ENCODE results near the gene CITED2. TPM values are rescaled to one million over a fixed set of nuclear protein-coding genes. Genes with fewer than 3 reads are reported as not detected.
"Not testable (repeated sequence)": the region's sequence is repeated elsewhere in the genome, so short reads cannot be mapped to it uniquely, and the experiment has no call there.

CITED2 gene, protein sequence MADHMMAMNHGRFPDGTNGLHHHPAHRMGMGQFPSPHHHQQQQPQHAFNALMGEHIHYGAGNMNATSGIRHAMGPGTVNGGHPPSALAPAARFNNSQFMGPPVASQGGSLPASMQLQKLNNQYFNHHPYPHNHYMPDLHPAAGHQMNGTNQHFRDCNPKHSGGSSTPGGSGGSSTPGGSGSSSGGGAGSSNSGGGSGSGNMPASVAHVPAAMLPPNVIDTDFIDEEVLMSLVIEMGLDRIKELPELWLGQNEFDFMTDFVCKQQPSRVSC
- 100 to 1,000 TPM in 1 of 2 donors, 10 to 100 TPM in 1; 38.1 to 152 TPM for total RNA-seq
- polyA plus RNA-seq (ENCODE audit: insufficient read length in 2 of 2): 100 to 1,000 TPM in 1 of 2 donors, 10 to 100 TPM in 1; 89.1 to 103 TPM
- long read RNA-seq, donor 1, transcript CITED2-201 (2 exons, 2,354 nt): major isoform, 34 of 34 reads
- long read RNA-seq, donor 1, partial matches to known transcripts: 0 of 34 reads
- long read RNA-seq, donor 1, other reads (novel, unspliced or antisense): 0 of 34 reads
- long read RNA-seq, donor 2, transcript CITED2-201 (2 exons, 2,354 nt): major isoform, 24 of 24 reads
- long read RNA-seq, donor 2, partial matches to known transcripts: 0 of 24 reads
- long read RNA-seq, donor 2, other reads (novel, unspliced or antisense): 0 of 24 reads
- long read RNA-seq, donor 3, transcript CITED2-201 (2 exons, 2,354 nt): major isoform, 32 of 32 reads
- long read RNA-seq, donor 3, partial matches to known transcripts: 0 of 32 reads
- long read RNA-seq, donor 3, other reads (novel, unspliced or antisense): 0 of 32 reads
- long read RNA-seq, donor 4, transcript CITED2-201 (2 exons, 2,354 nt): major isoform, 80 of 80 reads
- long read RNA-seq, donor 4, partial matches to known transcripts: 0 of 80 reads
- long read RNA-seq, donor 4, other reads (novel, unspliced or antisense): 0 of 80 reads

DNA sequence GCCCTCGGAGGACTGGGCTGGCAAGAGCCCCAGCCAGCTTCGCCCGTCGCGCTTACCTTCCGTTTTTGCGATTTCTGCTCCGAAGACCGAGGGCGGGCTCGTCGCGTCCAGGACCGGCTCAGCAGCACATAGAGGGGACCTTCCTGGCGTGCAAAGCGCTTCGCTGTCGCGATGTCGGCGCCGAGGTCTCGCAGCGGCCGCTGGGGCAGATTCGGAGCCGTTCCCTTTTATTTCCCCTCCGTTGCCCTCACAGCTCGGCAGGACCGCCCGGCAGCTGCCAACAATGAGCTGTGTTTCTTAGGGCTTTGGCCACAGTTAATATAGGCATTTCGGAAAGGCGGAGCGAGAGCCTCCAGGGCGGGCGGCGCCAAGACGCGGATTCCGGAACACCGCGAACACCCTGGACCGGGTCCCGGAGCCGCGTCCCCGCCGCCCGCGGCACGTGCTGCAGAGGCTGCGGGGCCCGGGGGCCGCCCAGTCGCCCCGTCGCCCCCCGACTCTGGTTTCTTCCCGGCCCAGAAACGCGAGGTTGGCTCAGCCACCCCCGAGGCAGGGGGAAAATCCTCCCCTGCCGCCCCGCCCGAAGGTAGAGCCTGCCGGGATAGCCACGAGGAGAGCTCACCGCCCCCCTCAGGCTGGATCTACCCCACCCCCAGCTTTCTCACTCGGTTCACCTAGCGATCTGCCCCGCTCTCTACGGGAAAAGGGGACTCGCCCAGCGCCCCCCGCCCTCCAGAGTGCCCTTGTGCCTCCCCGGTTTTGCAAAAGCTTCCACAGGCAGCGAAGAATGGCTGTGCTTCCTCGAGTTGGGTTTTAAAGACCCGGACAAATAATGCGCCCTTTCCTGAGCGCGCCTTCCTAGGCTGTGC, at the start of gene CITED2:
Gene CITED2, minus strand, starts transcription at position 292 of the 869 bp plus-strand sequence. CDS start 704 bp downstream, outside the sequence.
- peak; percentile 90 to 98 (median 93) for DNase-seq (ENCODE audit: low read depth in 4 of 6, low spot score in 6 of 6)
- Histone ChIP-seq H3K9me3 (ENCODE audit: control insufficient read depth, insufficient read depth, low read length) (no peaks in the 10 kb centered on the region), H3K27me3 (ENCODE audit: control insufficient read depth, insufficient read depth, low read length) (no peaks in the 10 kb centered on the region), H3K4me1 (ENCODE audit: control insufficient read depth, insufficient read depth, low read length) (peaks cover 13% of the 10 kb centered on the region), H3K27ac (ENCODE audit: low read depth, low read length) (peak within 1 kb of the TSS; percentile 99), H3K4me3 (ENCODE audit: low read depth, low read length) (peak within 1 kb of the TSS; percentile 99), H3K36me3 (ENCODE audit: control insufficient read depth, insufficient read depth, low read length) (peaks cover 8% of the 10 kb centered on the region)
- WGBS (ENCODE audit: insufficient coverage): under 1% methylated on average over 82 of the region's 82 CpGs

DNA sequence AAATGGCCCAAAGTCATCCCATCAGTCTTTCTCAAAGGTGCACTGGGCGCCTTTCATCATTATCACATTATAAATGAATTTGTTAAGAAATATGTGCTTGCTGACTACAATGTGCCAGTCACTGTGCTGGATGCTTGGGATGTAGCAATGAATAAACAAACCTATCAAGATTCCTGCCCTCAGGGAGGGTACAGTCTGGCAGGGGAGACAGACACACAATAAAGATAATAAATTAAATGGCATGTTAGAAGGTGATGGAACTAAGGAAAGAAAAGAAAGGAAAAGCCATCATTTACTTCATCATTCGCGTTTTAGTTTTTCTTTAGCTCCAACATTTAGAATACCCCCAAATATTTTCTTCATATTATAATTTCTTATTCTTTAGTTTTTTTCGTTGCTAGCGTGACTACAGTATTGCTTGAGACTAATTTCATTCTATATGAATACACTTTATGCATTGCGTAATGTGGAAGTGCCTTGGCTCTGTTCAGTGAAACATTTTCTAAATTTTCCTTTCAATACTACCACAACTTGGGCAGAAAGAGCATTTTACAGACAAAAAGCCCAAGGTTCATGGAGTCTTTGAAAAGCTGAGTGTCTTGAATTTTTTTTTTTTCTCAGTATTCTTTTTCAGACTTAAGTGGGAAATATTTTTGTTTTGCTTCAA, 48.7 kb upstream of the CITED2 start:
- Histone ChIP-seq H3K4me1 (ENCODE audit: control insufficient read depth, insufficient read depth, low read length) (no peaks in the 10 kb centered on the region), H3K27ac (ENCODE audit: low read depth, low read length) (no peak overlapping the region), H3K27me3 (ENCODE audit: control insufficient read depth, insufficient read depth, low read length) (no peaks in the 10 kb centered on the region), H3K4me3 (ENCODE audit: low read depth, low read length) (no peak overlapping the region), H3K36me3 (ENCODE audit: control insufficient read depth, insufficient read depth, low read length) (no peaks in the 10 kb centered on the region), H3K9me3 (ENCODE audit: control insufficient read depth, insufficient read depth, low read length) (no peaks in the 10 kb centered on the region)
- no CpG with 5 or more reads among the region's 6 CpGs for WGBS (ENCODE audit: insufficient coverage)
- no peak for DNase-seq (ENCODE audit: low read depth in 4 of 6, low spot score in 6 of 6)

DNA sequence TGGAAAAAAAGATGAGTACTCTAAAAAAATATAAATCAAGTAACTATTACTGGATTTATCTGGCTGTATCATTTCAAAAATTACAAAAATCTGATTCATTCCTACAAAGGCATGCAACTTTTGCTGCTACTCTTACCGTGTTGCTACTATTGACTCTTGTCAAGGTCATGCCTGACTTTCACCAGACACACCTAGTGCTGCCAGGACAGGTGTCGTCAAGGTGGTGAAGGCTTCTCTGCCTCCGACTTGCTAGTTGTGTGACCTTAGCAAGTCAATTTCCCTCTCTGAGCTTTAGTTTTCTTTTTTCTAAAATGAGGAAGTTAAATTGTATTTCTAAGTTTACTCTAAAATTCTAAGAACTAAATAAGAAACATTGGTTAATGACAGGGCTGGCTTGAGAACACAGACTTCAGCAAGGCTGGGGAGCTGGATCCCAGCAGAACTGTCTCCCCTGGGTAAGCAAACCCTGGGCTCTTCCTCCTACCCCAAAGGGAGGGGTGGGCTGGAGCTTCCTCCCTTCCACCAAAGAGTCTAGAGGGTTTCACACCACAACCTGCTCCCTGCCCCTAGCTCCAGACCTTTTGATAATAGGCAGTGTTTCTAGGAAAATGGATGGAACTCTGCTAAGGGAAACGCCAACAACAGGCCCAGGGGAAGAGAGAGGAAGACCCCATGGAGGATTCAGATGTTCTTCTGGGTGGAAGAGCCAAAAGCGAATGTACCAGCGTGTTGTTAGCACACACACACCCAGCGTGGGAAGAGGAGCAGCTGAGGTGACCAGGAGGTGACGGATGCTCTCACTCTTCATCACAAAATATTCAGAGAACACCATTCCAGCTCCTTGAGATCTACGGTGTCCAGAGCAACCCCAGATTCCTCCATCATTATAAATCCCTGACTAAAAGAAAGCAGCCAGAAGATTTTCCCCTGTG, 47.9 kb upstream of the CITED2 start:
- H3K4me1 ChIP-seq (ENCODE audit: control insufficient read depth, insufficient read depth, low read length): no peaks in the 10 kb centered on the region
- no peak overlapping the region for H3K27ac ChIP-seq (ENCODE audit: low read depth, low read length)
- no peaks in the 10 kb centered on the region for H3K36me3 ChIP-seq (ENCODE audit: control insufficient read depth, insufficient read depth, low read length)
- WGBS (ENCODE audit: insufficient coverage): 92% methylated on average over 7 of the region's 9 CpGs
- no peak for DNase-seq (ENCODE audit: low read depth in 4 of 6, low spot score in 6 of 6)
- H3K4me3 ChIP-seq (ENCODE audit: low read depth, low read length): no peak overlapping the region
- H3K27me3 ChIP-seq (ENCODE audit: control insufficient read depth, insufficient read depth, low read length): no peaks in the 10 kb centered on the region
- H3K9me3 ChIP-seq (ENCODE audit: control insufficient read depth, insufficient read depth, low read length): no peaks in the 10 kb centered on the region

DNA sequence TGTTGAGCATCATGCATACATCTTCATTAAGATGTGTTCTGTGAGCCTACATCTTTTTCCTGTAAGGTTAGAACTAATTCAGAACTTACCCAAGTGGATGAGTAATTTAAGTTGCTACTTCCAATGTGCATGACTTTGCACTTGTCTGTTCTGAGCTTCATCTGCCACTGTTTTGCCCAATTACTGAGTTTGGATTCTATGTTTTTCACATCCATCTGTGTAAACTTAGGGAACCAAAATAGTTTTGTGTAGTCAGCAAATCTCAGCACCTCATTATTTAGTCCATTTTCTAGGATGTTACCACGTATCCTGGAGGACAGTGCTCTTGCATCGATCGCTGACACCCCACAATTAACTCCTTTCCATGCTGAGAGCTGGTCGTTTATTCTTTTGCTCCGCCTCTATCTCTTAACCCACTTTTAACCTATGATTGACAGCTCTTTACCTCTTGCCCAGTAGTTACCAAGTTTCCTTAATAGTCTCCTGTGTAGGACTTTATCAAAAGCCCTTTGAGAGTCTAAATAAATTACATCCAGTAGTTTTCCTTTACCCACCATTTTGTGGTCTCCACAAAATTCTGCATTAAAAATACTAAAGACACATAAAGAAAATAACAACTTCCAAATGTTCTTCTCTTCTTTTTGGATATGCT, 44.2 kb upstream of the CITED2 start:
- peak in 1 of 6 donors; percentile 43 for DNase-seq (ENCODE audit: low read depth in 4 of 6, low spot score in 6 of 6)
- WGBS (ENCODE audit: insufficient coverage): 55% methylated on average over 4 of the region's 5 CpGs
- Histone ChIP-seq H3K27ac (ENCODE audit: low read depth, low read length) (no peak overlapping the region), H3K4me1 (ENCODE audit: control insufficient read depth, insufficient read depth, low read length) (no peaks in the 10 kb centered on the region), H3K9me3 (ENCODE audit: control insufficient read depth, insufficient read depth, low read length) (no peaks in the 10 kb centered on the region), H3K27me3 (ENCODE audit: control insufficient read depth, insufficient read depth, low read length) (no peaks in the 10 kb centered on the region), H3K36me3 (ENCODE audit: control insufficient read depth, insufficient read depth, low read length) (no peaks in the 10 kb centered on the region), H3K4me3 (ENCODE audit: low read depth, low read length) (no peak overlapping the region)

DNA sequence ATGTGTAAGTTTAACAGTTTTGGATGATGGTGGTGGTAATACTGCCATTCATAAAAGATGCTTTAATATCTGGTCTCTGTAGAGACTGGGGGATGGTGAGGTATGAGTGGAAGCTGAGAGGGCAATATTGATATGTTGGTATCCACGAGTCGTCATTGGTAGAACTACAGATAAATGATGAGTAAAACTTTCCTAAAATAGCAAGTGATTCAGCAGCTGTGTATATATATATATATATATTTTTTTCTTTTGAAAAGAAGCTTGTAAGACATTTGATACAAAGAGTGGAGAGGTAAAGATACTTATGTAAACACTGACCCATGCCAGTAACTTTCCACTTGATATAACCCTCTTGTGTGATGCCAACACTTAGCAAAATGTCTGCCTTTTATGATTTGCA, 41.7 kb upstream of the CITED2 start:
- Histone ChIP-seq H3K4me1 (ENCODE audit: control insufficient read depth, insufficient read depth, low read length) (no peaks in the 10 kb centered on the region), H3K36me3 (ENCODE audit: control insufficient read depth, insufficient read depth, low read length) (no peaks in the 10 kb centered on the region), H3K9me3 (ENCODE audit: control insufficient read depth, insufficient read depth, low read length) (peaks cover 1% of the 10 kb centered on the region), H3K27me3 (ENCODE audit: control insufficient read depth, insufficient read depth, low read length) (no peaks in the 10 kb centered on the region), H3K4me3 (ENCODE audit: low read depth, low read length) (no peak overlapping the region), H3K27ac (ENCODE audit: low read depth, low read length) (no peak overlapping the region)
- no CpG with 5 or more reads among the region's 2 CpGs for WGBS (ENCODE audit: insufficient coverage)
- DNase-seq (ENCODE audit: low read depth in 4 of 6, low spot score in 6 of 6): no peak

DNA sequence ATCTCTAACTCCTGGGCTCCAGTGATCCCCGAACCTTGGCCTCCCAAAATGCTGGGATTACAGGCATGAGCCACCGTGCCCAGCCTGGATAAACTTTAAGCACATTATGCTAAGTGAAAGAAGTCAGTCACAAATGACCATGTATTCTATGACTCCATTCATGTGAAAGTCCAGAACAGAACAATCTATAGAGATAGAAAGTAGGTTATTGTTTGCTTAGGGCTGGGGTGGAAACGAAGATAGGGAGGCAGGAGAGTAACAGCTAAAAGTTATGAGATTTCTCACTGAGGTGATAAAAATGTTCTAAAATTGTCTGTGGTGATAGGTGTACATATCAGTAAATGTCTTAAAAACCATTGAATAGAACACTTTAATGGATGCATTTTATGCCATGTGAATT, 40.9 kb upstream of the CITED2 start:
- DNase-seq (ENCODE audit: low read depth in 4 of 6, low spot score in 6 of 6): no peak
- H3K27me3 ChIP-seq (ENCODE audit: control insufficient read depth, insufficient read depth, low read length): no peaks in the 10 kb centered on the region
- H3K4me3 ChIP-seq (ENCODE audit: low read depth, low read length): no peak overlapping the region
- no peak overlapping the region for H3K27ac ChIP-seq (ENCODE audit: low read depth, low read length)
- H3K4me1 ChIP-seq (ENCODE audit: control insufficient read depth, insufficient read depth, low read length): no peaks in the 10 kb centered on the region
- H3K36me3 ChIP-seq (ENCODE audit: control insufficient read depth, insufficient read depth, low read length): no peaks in the 10 kb centered on the region
- no CpG with 5 or more reads among the region's 3 CpGs for WGBS (ENCODE audit: insufficient coverage)
- peaks cover 1% of the 10 kb centered on the region for H3K9me3 ChIP-seq (ENCODE audit: control insufficient read depth, insufficient read depth, low read length)

DNA sequence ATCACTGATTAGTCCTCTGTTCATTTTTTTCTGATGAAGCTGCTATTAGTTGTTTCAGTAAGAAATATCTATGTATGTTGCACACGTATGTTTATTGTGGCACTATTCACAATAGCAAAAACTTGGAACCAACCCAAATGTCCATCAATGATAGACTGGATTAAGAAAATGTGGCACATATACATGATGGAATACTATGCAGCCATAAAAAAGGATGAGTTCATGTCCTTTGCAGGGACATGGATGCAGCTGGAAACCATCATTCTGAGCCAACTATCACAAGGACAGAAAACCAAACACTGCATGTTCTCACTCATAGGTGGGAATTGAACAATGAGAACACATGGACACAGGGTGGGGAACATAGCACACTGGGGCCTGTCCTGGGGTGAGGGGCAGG, 37.7 kb upstream of the CITED2 start:
- not testable (repeated sequence) for H3K27me3 ChIP-seq (ENCODE audit: control insufficient read depth, insufficient read depth, low read length); H3K36me3 ChIP-seq (ENCODE audit: control insufficient read depth, insufficient read depth, low read length); H3K4me3 ChIP-seq (ENCODE audit: low read depth, low read length); H3K9me3 ChIP-seq (ENCODE audit: control insufficient read depth, insufficient read depth, low read length); H3K27ac ChIP-seq (ENCODE audit: low read depth, low read length); DNase-seq (ENCODE audit: low read depth in 4 of 6, low spot score in 6 of 6); H3K4me1 ChIP-seq (ENCODE audit: control insufficient read depth, insufficient read depth, low read length)
- no CpG with 5 or more reads among the region's 1 CpG for WGBS (ENCODE audit: insufficient coverage)

DNA sequence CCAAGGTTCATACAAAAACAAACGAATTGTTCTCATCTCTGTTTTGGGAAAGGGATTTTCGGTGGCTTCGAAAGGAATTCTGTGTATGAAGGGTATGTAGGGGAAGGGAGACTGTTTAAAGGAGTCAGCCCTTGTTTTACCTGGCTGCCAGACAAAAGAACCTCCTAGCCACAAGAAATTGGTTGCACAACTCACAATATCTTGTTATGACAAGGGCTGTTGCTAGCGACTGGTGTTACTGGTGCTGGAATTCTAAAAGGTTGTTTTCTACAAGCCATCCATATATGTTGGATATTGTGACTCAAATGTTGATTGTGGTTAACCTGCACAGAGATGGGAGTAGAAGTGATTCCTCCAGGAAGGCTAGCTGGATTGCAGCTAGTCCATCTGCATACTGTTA, 34.6 kb upstream of the CITED2 start:
- no peaks in the 10 kb centered on the region for H3K27me3 ChIP-seq (ENCODE audit: control insufficient read depth, insufficient read depth, low read length)
- no CpG with 5 or more reads among the region's 4 CpGs for WGBS (ENCODE audit: insufficient coverage)
- H3K4me1 ChIP-seq (ENCODE audit: control insufficient read depth, insufficient read depth, low read length): no peaks in the 10 kb centered on the region
- H3K27ac ChIP-seq (ENCODE audit: low read depth, low read length): no peak overlapping the region
- H3K4me3 ChIP-seq (ENCODE audit: low read depth, low read length): no peak overlapping the region
- H3K9me3 ChIP-seq (ENCODE audit: control insufficient read depth, insufficient read depth, low read length): peaks cover 1% of the 10 kb centered on the region
- DNase-seq (ENCODE audit: low read depth in 4 of 6, low spot score in 6 of 6): no peak
- H3K36me3 ChIP-seq (ENCODE audit: control insufficient read depth, insufficient read depth, low read length): no peaks in the 10 kb centered on the region
